Stimulated activated CD4-positive, alpha-beta T cell treated with anti-CD3 and anti-CD28 coated beads, Interleukin-12 subunit alpha, Interleukin-12 subunit beta, amount 100 ng/mL, for 24 hours (primary cell): ENCODE data around the gene SCAPER.

Experiments
- DNase-seq, 2 experiments: peaks; one replicate each; pipeline ENCODE4 v3.0.0-alpha.2; 2020; ENCODE audit warnings: low read depth in 2 of 2

Gene SCAPER

GRCh38 chr15:76674883-76675282, 230.3 kb downstream of the SCAPER start:
- no peak for DNase-seq

- no peak for DNase-seq
Observed at GRCh38 chr15:76669521-76670207, 235.5 kb downstream of the SCAPER start.

- DNase-seq, result no peak
Observed at GRCh38 chr15:76668900-76669299, 236.2 kb downstream of the SCAPER start.

GRCh38 chr15:76667943-76668715, 237.0 kb downstream of the SCAPER start:
- no peak for DNase-seq

GRCh38 chr15:76664895-76665294, 240.2 kb downstream of the SCAPER start:
- no peak for DNase-seq

- DNase-seq, result no peak
Observed at GRCh38 chr15:76664411-76664810, 240.7 kb downstream of the SCAPER start.

GRCh38 chr15:76663529-76663928, 241.6 kb downstream of the SCAPER start:
- no peak for DNase-seq

GRCh38 chr15:76648732-76649444, 256.3 kb downstream of the SCAPER start:
- DNase-seq, result no peak

- no peak for DNase-seq
Observed at GRCh38 chr15:76647612-76648011, 257.5 kb downstream of the SCAPER start.

GRCh38 chr15:76644646-76645045, 260.5 kb downstream of the SCAPER start:
- no peak for DNase-seq

GRCh38 chr15:76642671-76643070, 262.5 kb downstream of the SCAPER start:
- no peak for DNase-seq

- DNase-seq, result no peak
Observed at GRCh38 chr15:76637166-76637565, 268.0 kb downstream of the SCAPER start.

GRCh38 chr15:76636059-76636458, 269.1 kb downstream of the SCAPER start:
- no peak for DNase-seq

- DNase-seq, result no peak
Observed at GRCh38 chr15:76626611-76627010, 278.5 kb downstream of the SCAPER start.

GRCh38 chr15:76625267-76625666, 279.9 kb downstream of the SCAPER start:
- no peak for DNase-seq

GRCh38 chr15:76614725-76615124, 290.4 kb downstream of the SCAPER start:
- DNase-seq, result no peak

GRCh38 chr15:76588811-76589747, 316.1 kb downstream of the SCAPER start:
- no peak for DNase-seq

GRCh38 chr15:76585576-76585897, 319.6 kb downstream of the SCAPER start:
- DNase-seq, result no peak

GRCh38 chr15:76584868-76585575, 320.1 kb downstream of the SCAPER start:
- DNase-seq, result no peak

- DNase-seq, result no peak
Observed at GRCh38 chr15:76582550-76582949, 322.6 kb downstream of the SCAPER start.

- no peak for DNase-seq
Observed at GRCh38 chr15:76577879-76578512, 327.1 kb downstream of the SCAPER start.
